ENCODE results near the gene CHAT.

- TF ChIP-seq PPARA (CRISPR knock-in tag; IDR thresholded peaks at IDR 0.05; ENCODE audit: borderline replicate concordance) (no peak), ISL1 (CRISPR knock-in tag; IDR thresholded peaks at IDR 0.05) (peak; percentile 25; the same call in 1 of the 2 replicates), ZC3H10 (CRISPR knock-in tag; IDR thresholded peaks at IDR 0.05) (no peak), BACH2 (CRISPR knock-in tag; IDR thresholded peaks at IDR 0.05; ENCODE audit: borderline replicate concordance) (no peak), CREB5 (CRISPR knock-in tag; IDR thresholded peaks at IDR 0.05; ENCODE audit: low read depth) (no peak), ZFP3 (CRISPR knock-in tag; IDR thresholded peaks at IDR 0.05) (no peak), RARB (CRISPR knock-in tag; IDR thresholded peaks at IDR 0.05) (no peak), TOX (CRISPR knock-in tag; IDR thresholded peaks at IDR 0.05; ENCODE audit: borderline replicate concordance) (no peak), ARNTL (CRISPR knock-in tag; IDR thresholded peaks at IDR 0.05; ENCODE audit: borderline replicate concordance, low read depth) (no peak), POU6F1 (CRISPR knock-in tag; IDR thresholded peaks at IDR 0.05; ENCODE audit: borderline replicate concordance, low read depth) (no peak), ZFP30 (CRISPR knock-in tag; IDR thresholded peaks at IDR 0.05) (no peak), TCF4 (CRISPR knock-in tag; IDR thresholded peaks at IDR 0.05; ENCODE audit: borderline replicate concordance) (no peak), PATZ1 (CRISPR knock-in tag; IDR thresholded peaks at IDR 0.05; ENCODE audit: borderline replicate concordance) (no peak), TSHZ2 (CRISPR knock-in tag; IDR thresholded peaks at IDR 0.05) (no peak)
Measured at GRCh38 chr10:49601857-49602256, 12.0 kb upstream of the CHAT start.

Measured in SK-N-SH treated with all-trans-retinoic acid at 6 μM for 48 hours (cell line).